K562 (cell line): Measurements from ENCODE around the gene SCAMP3. TPM values are rescaled to one million over a fixed set of nuclear protein-coding genes. Genes with fewer than 3 reads are reported as not detected.
A peak's percentile ranks its signal among the peaks of the same experiment; 100 is the strongest.

Source experiments
- CBFA2T3 ChIP-seq: fragments of 450-650 bp; IDR thresholded peaks from 2 replicates; pipeline ENCODE4 v1.6.1; 2017
- EHMT2 ChIP-seq: fragments of 450-650 bp; IDR thresholded peaks from 2 replicates; pipeline ENCODE4 v1.6.1; 2018; ENCODE audit warnings: antibody characterized with exemption
- FOXK1 ChIP-seq: sonication (generic); formaldehyde crosslinking; IDR thresholded peaks from 2 replicates; pipeline ENCODE4 v1.8.0; 2022; ENCODE audit warnings: missing genetic modification reagents, mild to moderate bottlenecking, borderline replicate concordance
- GTF2A2 ChIP-seq: IDR thresholded peaks from 2 replicates; pipeline ENCODE4 v1.6.1; 2016; ENCODE audit warnings: mild to moderate bottlenecking, missing genetic modification characterization, missing compliant biosample characterization
- MBD1 ChIP-seq: fragments of 250-450 bp; sonication (Bioruptor Pico); IDR thresholded peaks from 2 replicates; pipeline ENCODE4 v1.8.0; 2022; ENCODE audit warnings: inconsistent platforms
- NR1H2 ChIP-seq: sonication (generic); formaldehyde crosslinking; IDR thresholded peaks from 2 replicates; pipeline ENCODE4 v1.4.0; 2020; ENCODE audit warnings: mild to moderate bottlenecking, missing genetic modification reagents
- RNF219 ChIP-seq: fragments of 250-450 bp; sonication (Bioruptor Pico); IDR thresholded peaks from 2 replicates; pipeline ENCODE4 v1.5.0; 2022; ENCODE audit warnings: mild to moderate bottlenecking
- XRCC5 ChIP-seq: fragments of 200-400 bp; formaldehyde crosslinking; IDR thresholded peaks from 2 replicates; pipeline ENCODE4 v1.6.1; 2017; ENCODE audit warnings: low read depth, mild to moderate bottlenecking, low read length
- ZBTB1 ChIP-seq: sonication (generic); formaldehyde crosslinking; IDR thresholded peaks from 2 replicates; pipeline ENCODE4 v1.8.1; 2023; ENCODE audit warnings: missing genetic modification reagents, low read depth, mild to moderate bottlenecking, borderline replicate concordance
- ZFPM2 ChIP-seq: fragments of 250-450 bp; sonication (Bioruptor Pico); IDR thresholded peaks from 2 replicates; pipeline ENCODE4 v1.5.1; 2022; ENCODE audit warnings: mild to moderate bottlenecking
- ZFX ChIP-seq: sonication (generic); formaldehyde crosslinking; IDR thresholded peaks from 2 replicates; pipeline ENCODE4 v1.8.0; 2022; ENCODE audit warnings: mild to moderate bottlenecking, missing genetic modification reagents, moderate library complexity
- ZNF436 ChIP-seq: fragments of 250-450, 450-650 bp; sonication (Bioruptor Pico); formaldehyde crosslinking; IDR thresholded peaks from 2 replicates; pipeline ENCODE4 v1.7.0; 2020; ENCODE audit warnings: mild to moderate bottlenecking
- ZNF589 ChIP-seq: fragments of 200-800 bp; sonication (Bioruptor generic); IDR thresholded peaks from 2 replicates; pipeline ENCODE4 v1.6.1; 2016; ENCODE audit warnings: low read depth, missing genetic modification characterization, missing compliant biosample characterization
- ZNF696 ChIP-seq: fragments of 250-450 bp; sonication (Bioruptor Pico); conservative IDR thresholded peaks from 2 replicates; pipeline ENCODE4 v1.4.0; 2020; ENCODE audit warnings: mild to moderate bottlenecking, moderate library complexity
- ZSCAN29 ChIP-seq: fragments of 450-650 bp; IDR thresholded peaks from 2 replicates; pipeline ENCODE4 v1.6.1; 2017
- polyA plus RNA-seq, 8 experiments: library from polyadenylated mRNA; depleted of rRNA in 4 of 8; stranded (reverse) in 5 of 8; unstranded in 3 of 8; fragments of >200 nt; fragmentation: Nextera tagmentation in 2 of 8; fragmentation: Illumina TruSeq in 1 of 8; extraction: Ambion mirVana in 2 of 8; extraction: Trizol in 1 of 8; gene quantifications; 2 replicates each; pipeline versions ENCODE4 v1.2.1 to v1.2.3, GENCODE V29; 2011 to 2014; ENCODE audit warnings: inconsistent platforms in 1 of 8, missing spikeins in 1 of 8
- total RNA-seq, 7 experiments: library from RNA; depleted of rRNA in 6 of 7; stranded (reverse); fragments of >200 nt in 6 of 7; fragmentation: Illumina TruSeq in 2 of 7; extraction: Trizol in 2 of 7; gene quantifications; 2 replicates each; pipeline versions ENCODE4 v1.2.1 to v1.2.3, GENCODE V29; 2011 to 2021; ENCODE audit warnings: low replicate concordance in 1 of 7
- TF ChIP-seq, protein P1 (sequence below): fragments of 450-650 bp; IDR thresholded peaks from 2 replicates; pipeline ENCODE4 v1.7.1; 2018; ENCODE audit warnings: mild to moderate bottlenecking, low read depth; ENCODE audit not compliant: partially characterized antibody
- TF ChIP-seq, protein P2 (sequence below): fragments of 250-450 bp; sonication (Bioruptor Pico); IDR thresholded peaks from 2 replicates; pipeline ENCODE4 v1.5.0; 2020; ENCODE audit warnings: mild to moderate bottlenecking
- TF ChIP-seq, protein P3 (sequence below): fragments of 450-650 bp; formaldehyde crosslinking; IDR thresholded peaks from 2 replicates; pipeline ENCODE4 v1.4.0; 2020; ENCODE audit warnings: mild to moderate bottlenecking, moderate library complexity

Gene SCAMP3
- total and polyA plus RNA-seq, 9 of the 15 experiments (the other 6 are each of a cell fraction or from before 2014, with no cell fraction given): 14.2 to 131 (median 86.1) TPM

DNA sequence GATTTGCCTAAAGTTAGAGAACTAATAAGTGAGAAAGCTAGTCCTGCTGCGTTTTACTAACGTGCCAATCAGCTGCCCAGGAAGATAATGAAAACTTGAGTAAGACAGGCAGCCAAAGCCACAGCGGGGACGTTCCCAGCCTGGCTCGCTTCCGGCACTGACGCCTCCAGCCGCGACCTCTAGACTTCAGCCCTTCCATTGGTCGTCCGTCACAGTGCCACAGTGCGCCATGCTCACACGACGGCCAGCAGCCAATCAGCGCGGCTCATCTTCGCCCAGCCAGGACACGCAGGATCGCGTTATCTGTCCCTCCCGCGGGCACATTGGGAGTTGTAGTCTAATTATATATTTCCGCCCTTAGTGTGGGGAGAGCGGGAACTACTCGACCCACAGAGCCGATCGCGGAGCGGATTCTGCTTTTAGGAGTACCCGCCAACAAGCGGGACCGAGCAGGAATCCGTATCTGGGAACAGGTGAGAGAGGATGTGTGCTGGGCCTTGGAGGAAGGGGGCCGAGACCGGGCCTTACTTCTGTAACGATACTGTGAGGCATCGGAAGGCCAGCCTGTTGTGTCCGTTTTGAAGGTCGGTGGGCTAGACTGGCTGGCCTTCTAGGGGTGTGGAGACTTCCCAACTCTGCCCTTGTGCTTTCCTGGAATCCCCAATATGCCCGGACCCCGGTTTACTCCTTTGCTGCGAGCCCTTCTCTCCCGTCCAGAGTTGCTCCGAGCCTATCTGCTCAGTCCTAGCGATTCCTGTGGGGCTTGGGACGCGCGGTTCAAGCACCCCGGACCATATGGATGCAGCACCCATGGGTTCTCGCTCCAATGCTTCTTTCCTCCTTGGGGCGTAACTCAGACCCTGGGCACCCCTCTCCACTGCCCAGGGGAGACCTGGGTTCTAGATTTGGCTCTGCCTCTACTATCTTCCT lies 46.6 kb upstream of the SCAMP3 start, which contains the start of gene FDPS (continued):
- TF ChIP-seq ZFPM2 (CRISPR knock-in tag): no peak
- TF ChIP-seq FOXK1: no peak
- TF ChIP-seq CBFA2T3: no peak; the same call in 1 of the 2 replicates
- no peak for TF ChIP-seq NR1H2 (CRISPR knock-in tag)
- TF ChIP-seq, protein P1, sequence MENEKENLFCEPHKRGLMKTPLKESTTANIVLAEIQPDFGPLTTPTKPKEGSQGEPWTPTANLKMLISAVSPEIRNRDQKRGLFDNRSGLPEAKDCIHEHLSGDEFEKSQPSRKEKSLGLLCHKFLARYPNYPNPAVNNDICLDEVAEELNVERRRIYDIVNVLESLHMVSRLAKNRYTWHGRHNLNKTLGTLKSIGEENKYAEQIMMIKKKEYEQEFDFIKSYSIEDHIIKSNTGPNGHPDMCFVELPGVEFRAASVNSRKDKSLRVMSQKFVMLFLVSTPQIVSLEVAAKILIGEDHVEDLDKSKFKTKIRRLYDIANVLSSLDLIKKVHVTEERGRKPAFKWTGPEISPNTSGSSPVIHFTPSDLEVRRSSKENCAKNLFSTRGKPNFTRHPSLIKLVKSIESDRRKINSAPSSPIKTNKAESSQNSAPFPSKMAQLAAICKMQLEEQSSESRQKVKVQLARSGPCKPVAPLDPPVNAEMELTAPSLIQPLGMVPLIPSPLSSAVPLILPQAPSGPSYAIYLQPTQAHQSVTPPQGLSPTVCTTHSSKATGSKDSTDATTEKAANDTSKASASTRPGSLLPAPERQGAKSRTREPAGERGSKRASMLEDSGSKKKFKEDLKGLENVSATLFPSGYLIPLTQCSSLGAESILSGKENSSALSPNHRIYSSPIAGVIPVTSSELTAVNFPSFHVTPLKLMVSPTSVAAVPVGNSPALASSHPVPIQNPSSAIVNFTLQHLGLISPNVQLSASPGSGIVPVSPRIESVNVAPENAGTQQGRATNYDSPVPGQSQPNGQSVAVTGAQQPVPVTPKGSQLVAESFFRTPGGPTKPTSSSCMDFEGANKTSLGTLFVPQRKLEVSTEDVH: peak; percentile 84
- no peak; the same call in 1 of the 2 replicates for TF ChIP-seq ZNF589
- no peak for TF ChIP-seq ZNF696 (CRISPR knock-in tag)
- no peak for TF ChIP-seq ZSCAN29
- TF ChIP-seq, protein P2, sequence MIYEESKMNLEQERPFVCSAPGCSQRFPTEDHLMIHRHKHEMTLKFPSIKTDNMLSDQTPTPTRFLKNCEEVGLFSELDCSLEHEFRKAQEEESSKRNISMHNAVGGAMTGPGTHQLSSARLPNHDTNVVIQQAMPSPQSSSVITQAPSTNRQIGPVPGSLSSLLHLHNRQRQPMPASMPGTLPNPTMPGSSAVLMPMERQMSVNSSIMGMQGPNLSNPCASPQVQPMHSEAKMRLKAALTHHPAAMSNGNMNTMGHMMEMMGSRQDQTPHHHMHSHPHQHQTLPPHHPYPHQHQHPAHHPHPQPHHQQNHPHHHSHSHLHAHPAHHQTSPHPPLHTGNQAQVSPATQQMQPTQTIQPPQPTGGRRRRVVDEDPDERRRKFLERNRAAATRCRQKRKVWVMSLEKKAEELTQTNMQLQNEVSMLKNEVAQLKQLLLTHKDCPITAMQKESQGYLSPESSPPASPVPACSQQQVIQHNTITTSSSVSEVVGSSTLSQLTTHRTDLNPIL: no peak
- TF ChIP-seq XRCC5: no peak
- no peak for TF ChIP-seq GTF2A2 (tag)
- TF ChIP-seq, protein P3, sequence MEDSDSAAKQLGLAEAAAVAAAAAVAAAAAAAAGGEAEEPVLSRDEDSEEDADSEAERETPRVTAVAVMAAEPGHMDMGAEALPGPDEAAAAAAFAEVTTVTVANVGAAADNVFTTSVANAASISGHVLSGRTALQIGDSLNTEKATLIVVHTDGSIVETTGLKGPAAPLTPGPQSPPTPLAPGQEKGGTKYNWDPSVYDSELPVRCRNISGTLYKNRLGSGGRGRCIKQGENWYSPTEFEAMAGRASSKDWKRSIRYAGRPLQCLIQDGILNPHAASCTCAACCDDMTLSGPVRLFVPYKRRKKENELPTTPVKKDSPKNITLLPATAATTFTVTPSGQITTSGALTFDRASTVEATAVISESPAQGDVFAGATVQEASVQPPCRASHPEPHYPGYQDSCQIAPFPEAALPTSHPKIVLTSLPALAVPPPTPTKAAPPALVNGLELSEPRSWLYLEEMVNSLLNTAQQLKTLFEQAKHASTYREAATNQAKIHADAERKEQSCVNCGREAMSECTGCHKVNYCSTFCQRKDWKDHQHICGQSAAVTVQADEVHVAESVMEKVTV (CRISPR knock-in tag): no peak
- TF ChIP-seq ZBTB1 (CRISPR knock-in tag): no peak
- TF ChIP-seq RNF219: no peak
- TF ChIP-seq ZFX (CRISPR knock-in tag): peak; percentile 79
- no peak for TF ChIP-seq ZNF436
- no peak for TF ChIP-seq EHMT2
- TF ChIP-seq MBD1 (CRISPR knock-in tag): no peak
